Measurements from ENCODE around the gene ZNF319.

ZNF319 gene

GRCh38 chr16:57999971-58000705 lies at the start of gene ZNF319:
Gene ZNF319, minus strand, starts transcription at chr16:58000672. Its CDS starts 2,407 bp downstream, at chr16:57998265.
- ChIA-PET CTCF (interaction anchor here (0.6 to 11.4 kb wide), 15 partner anchors 11 to 1639 kb away, joined by 3 to 161 read pairs (median 3); no protein-coding TSS in a partner anchor), POLR2A (no interaction called here)
- no peak for DNase-seq (ENCODE audit: low read depth, low spot score)
- no peak for TF ChIP-seq CTCF (IDR thresholded peaks at IDR 0.05; ENCODE audit: insufficient read depth, low read length, missing control alignments)
- H3K4me3 ChIP-seq (ENCODE audit: low read depth, low read length), result peak within 1 kb of the TSS; percentile 93

GRCh38 chr16:58049232-58050185 lies 49.0 kb upstream of the ZNF319 start:
- ChIA-PET CTCF (interaction anchor here (0.6 to 1.3 kb wide), 3 partner anchors 11 to 1772 kb away, joined by 3 read pairs; no protein-coding TSS in a partner anchor), POLR2A (no interaction called here)
- TF ChIP-seq CTCF (IDR thresholded peaks at IDR 0.05; ENCODE audit: insufficient read depth, low read length, missing control alignments), result no peak
- no peak overlapping the region for H3K4me3 ChIP-seq (ENCODE audit: low read depth, low read length)
- no peak for DNase-seq (ENCODE audit: low read depth, low spot score)

- DNase-seq (ENCODE audit: low read depth, low spot score), result no peak
- no peak overlapping the region for H3K4me3 ChIP-seq (ENCODE audit: low read depth, low read length)
- ChIA-PET POLR2A (no interaction called here), CTCF (interaction anchor here (1.3 kb wide), 1 partner anchor 10 kb away, joined by 3 read pairs; no protein-coding TSS in a partner anchor)
- no peak for TF ChIP-seq CTCF (IDR thresholded peaks at IDR 0.05; ENCODE audit: insufficient read depth, low read length, missing control alignments)
These were observed 48.2 kb upstream of the ZNF319 start for GRCh38 chr16:58048494-58049231.

- no peak for TF ChIP-seq CTCF (IDR thresholded peaks at IDR 0.05; ENCODE audit: insufficient read depth, low read length, missing control alignments)
- no peak for DNase-seq (ENCODE audit: low read depth, low spot score)
- ChIA-PET POLR2A (no interaction called here), CTCF (no interaction called here)
- no peak overlapping the region for H3K4me3 ChIP-seq (ENCODE audit: low read depth, low read length)
These were observed 47.3 kb upstream of the ZNF319 start for GRCh38 chr16:58047557-58048348.

- no peak for DNase-seq (ENCODE audit: low read depth, low spot score)
- no peak for TF ChIP-seq CTCF (IDR thresholded peaks at IDR 0.05; ENCODE audit: insufficient read depth, low read length, missing control alignments)
- CTCF ChIA-PET, result no interaction called here
- no peak overlapping the region for H3K4me3 ChIP-seq (ENCODE audit: low read depth, low read length)
- POLR2A ChIA-PET, result no interaction called here
These were observed 46.5 kb upstream of the ZNF319 start for GRCh38 chr16:58046936-58047335.

Measured in AG04449 (cell line).